Keratinocyte (primary cell): Measurements from ENCODE around the gene ADIPOR1.

ENCODE experiments used
- CTCF ChIP-seq, 3 experiments: IDR thresholded peaks in 1 of 3; conservative IDR thresholded peaks in 1 of 3; optimal IDR thresholded peaks in 1 of 3; 2 replicates in 2 of 3; 3 replicates in 1 of 3; pipeline versions ENCODE3 to v1.5.1; 2011; ENCODE audit warnings: low read length in 3 of 3, mild to moderate bottlenecking in 3 of 3, moderate library complexity in 2 of 3, control low read depth in 1 of 3, inconsistent platforms in 1 of 3; ENCODE audit not compliant: insufficient read depth in 2 of 3; ENCODE audit errors: extremely low read depth in 1 of 3
- EZH2 ChIP-seq: IDR thresholded peaks from one replicate; pipeline ENCODE4 v1.6.1; 2012; ENCODE audit warnings: inconsistent platforms, mild to moderate bottlenecking, low read length, moderate library complexity

DNA sequence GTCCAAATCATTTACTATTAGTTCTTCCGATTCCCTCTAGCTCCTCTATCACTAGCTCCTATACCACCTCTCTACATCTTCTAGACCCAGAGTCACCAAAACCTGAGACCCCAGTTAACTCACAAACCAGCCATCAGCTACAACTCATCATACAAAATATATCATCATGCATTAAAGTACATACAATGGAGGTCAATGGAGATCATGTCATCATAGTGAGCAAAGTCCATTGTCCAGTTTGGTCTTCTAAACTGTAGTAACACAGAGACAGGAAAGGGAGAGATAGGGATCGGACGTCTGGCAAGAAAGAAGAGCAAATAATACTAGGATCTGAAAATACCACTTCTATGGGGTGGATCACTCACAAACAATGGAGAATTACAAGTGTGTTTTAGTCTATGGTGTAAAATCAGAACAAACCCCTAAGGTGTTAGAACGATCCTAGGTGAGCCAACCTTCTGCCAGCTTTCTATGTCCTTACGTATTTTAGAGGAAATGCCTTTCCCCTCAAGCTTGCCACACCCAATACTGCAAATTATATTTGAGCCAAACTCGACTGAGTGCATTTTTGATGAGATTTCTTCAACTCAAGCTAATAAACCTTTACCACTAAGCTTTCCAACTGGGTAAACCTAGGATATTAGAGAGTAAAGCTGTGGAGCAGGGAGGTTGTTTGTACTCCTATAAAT lies 3.9 kb downstream of the ADIPOR1 start:
- TF ChIP-seq CTCF (optimal IDR thresholded peaks at IDR 0.05 in 1 of 3, IDR thresholded peaks at IDR 0.05 in 1 of 3, conservative IDR thresholded peaks at IDR 0.05 in 1 of 3; ENCODE audit: extremely low read depth in 1 of 3, insufficient read depth in 2 of 3, low read length in 3 of 3) (no peak), EZH2 (no peak)
